GM12891 (cell line): Measurements from ENCODE around the gene REXO4.
"Not testable (repeated sequence)": the region's sequence is repeated elsewhere in the genome, so short reads cannot be mapped to it uniquely, and the experiment has no call there.

Experiments
- DNase-seq: peaks from one replicate; pipeline ENCODE4 v3.0.0; 2011; ENCODE audit warnings: low spot score; ENCODE audit not compliant: insufficient read length
- FAIRE-seq: peaks from 2 replicates; lab custom pipeline; 2011; peaks lifted over from hg19 to GRCh38; lab: Jason Lieb, UNC
- PAX5 ChIP-seq: IDR thresholded peaks from 2 replicates; pipeline ENCODE4 v1.6.1; 2011; ENCODE audit warnings: low read length, moderate library complexity, mild to moderate bottlenecking; ENCODE audit not compliant: insufficient read depth, severe bottlenecking
- POLR2A ChIP-seq: IDR thresholded peaks from 2 replicates; pipeline ENCODE4 v1.6.1; 2011; ENCODE audit warnings: low read depth, low read length, control low read depth
- POLR2AphosphoS5 ChIP-seq: IDR thresholded peaks from 2 replicates; pipeline ENCODE4 v1.6.1; 2011; ENCODE audit warnings: low read depth, low read length, control low read depth
- POU2F2 ChIP-seq: IDR thresholded peaks from 2 replicates; pipeline ENCODE4 v1.6.1; 2011; ENCODE audit warnings: low read depth, mild to moderate bottlenecking, control low read depth, low read length, moderate library complexity
- SPI1 ChIP-seq: IDR thresholded peaks from 2 replicates; pipeline ENCODE4 v1.6.1; 2011; ENCODE audit warnings: low read depth, low read length, control low read depth
- TAF1 ChIP-seq: IDR thresholded peaks from 2 replicates; pipeline ENCODE4 v1.6.1; 2011; ENCODE audit warnings: low read depth, low read length, control low read depth

REXO4 gene

GRCh38 chr9:133379153-133380086 lies 38.4 kb downstream of the REXO4 start:
- no peak for DNase-seq
- no peak for TF ChIP-seq TAF1
- TF ChIP-seq POU2F2: no peak
- TF ChIP-seq SPI1: no peak
- TF ChIP-seq POLR2AphosphoS5: no peak
- no peak for TF ChIP-seq PAX5
- TF ChIP-seq POLR2A: no peak
- no peak for FAIRE-seq

DNA sequence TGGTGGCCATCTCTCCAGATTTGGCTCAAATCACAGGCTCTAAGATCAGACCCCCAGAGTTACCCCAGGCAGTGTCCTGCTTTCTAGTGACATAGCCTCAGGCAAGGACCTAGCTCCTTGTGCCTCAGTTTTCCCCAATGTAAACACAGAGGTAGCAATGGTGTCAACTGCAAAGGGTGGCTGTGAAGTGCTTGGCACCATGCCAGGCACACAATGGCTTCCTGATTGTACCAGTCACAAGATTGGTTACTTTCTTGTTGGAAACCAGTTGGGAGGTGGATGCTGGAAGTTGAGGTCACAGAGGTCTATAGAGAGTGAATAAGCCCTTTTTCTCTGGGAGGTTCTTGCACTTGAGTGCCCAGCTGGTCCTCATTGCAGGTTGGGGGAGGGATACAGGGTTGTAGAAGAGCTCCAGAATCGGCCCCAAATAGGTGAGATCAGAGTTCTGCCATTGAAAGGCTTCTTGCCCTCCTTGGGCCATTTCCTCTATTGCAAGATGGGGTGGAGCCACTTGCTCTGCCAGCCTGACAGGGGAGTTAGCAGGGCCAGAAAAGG lies 39.3 kb downstream of the REXO4 start:
- no peak for DNase-seq
- TF ChIP-seq PAX5: no peak
- TF ChIP-seq POLR2AphosphoS5: no peak
- TF ChIP-seq POLR2A: no peak
- no peak for TF ChIP-seq TAF1
- TF ChIP-seq POU2F2: no peak
- no peak for TF ChIP-seq SPI1
- no peak for FAIRE-seq

GRCh38 chr9:133377721-133378216 lies 40.0 kb downstream of the REXO4 start:
- DNase-seq: no peak
- FAIRE-seq: no peak
- TF ChIP-seq POU2F2 (no peak), TAF1 (no peak)

DNA sequence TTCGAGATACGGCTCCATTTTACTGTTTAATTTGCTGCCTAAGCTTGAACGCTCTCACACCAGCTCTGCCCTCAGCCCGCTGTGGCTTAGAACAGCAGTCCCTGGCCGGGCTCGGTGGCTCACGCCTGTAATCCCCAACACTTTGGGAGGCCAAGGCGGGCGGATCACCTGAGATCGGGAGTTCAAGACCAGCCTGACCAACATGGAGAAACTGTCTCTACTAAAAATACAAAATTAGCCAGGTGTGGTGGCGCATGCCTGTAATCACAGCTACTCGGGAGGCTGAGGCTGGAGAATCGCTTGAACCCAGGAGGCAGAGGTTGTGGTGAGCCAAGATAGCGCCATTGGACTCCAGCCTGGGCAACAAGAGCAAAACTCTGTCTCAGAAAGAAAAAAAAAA lies 40.5 kb downstream of the REXO4 start:
- not testable (repeated sequence) for DNase-seq, FAIRE-seq

- peak; percentile 96 for FAIRE-seq
- TF ChIP-seq TAF1 (peak; percentile 80), POU2F2 (peak; percentile 46; the same call in 1 of the 2 replicates), SPI1 (0 out of 2 replicates have a peak, but pooled peaks have one; percentile 19), POLR2AphosphoS5 (peak; percentile 67), PAX5 (no peak), POLR2A (peak; percentile 79; the same call in 1 of the 2 replicates)
- peak; percentile 100 for DNase-seq
Observed at GRCh38 chr9:133375724-133376654, 41.8 kb downstream of the REXO4 start, which contains the start of the genes STKLD1 and SURF4. Gene STKLD1 (plus strand): TSS chr9:133376366. CDS start chr9:133376474, 108 bp downstream. Gene SURF4 (minus strand): TSS chr9:133376060. CDS start chr9:133375969, 91 bp downstream.

DNA sequence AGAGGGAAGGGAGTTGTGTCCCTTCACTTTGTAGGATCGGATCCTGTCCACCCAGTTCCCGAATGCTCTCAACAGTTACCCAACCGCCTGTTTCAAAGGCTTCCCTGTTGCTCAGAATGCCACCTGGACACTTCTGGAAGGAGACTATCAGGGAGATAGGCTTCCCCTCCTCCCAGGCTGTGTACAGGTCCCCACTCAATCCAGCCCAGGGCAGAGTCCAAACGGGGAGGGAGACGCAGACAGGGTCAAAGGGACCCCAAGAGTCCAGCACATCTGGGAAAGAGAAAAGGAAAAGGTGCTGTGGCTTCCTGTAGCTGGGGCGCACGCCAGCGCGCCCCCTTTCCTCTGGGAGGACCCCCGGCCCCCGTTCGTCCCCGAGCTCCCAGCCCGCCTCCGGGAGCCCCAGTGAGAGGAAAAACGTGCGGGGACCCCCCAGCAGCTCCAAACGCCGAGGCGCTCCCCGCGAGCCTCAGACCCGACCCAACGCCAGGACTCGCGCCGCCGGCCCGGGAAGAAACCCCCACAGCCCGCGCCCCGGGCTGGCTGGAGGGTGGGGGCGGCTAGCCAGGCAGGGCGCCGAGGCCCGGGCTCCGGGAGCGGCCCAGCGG lies 42.6 kb downstream of the REXO4 start:
- DNase-seq: peak; percentile 53
- no peak for FAIRE-seq
- no peak for TF ChIP-seq POLR2A
- TF ChIP-seq PAX5: no peak
- TF ChIP-seq POLR2AphosphoS5: no peak
- TF ChIP-seq POU2F2: no peak
- TF ChIP-seq TAF1: no peak
- TF ChIP-seq SPI1: no peak

GRCh38 chr9:133374612-133375115 lies 43.1 kb downstream of the REXO4 start:
- TF ChIP-seq POLR2A (no peak), SPI1 (no peak), POLR2AphosphoS5 (no peak), PAX5 (no peak), POU2F2 (no peak), TAF1 (no peak)
- no peak for FAIRE-seq

GRCh38 chr9:133372144-133372543 lies 45.7 kb downstream of the REXO4 start:
- FAIRE-seq (no peak), DNase-seq (no peak)
- TF ChIP-seq TAF1 (no peak), PAX5 (no peak), POLR2A (no peak), SPI1 (no peak), POLR2AphosphoS5 (no peak), POU2F2 (no peak)

More at GRCh38 chr9:133374612-133375115, 43.1 kb downstream of the REXO4 start:
- DNase-seq: no peak

GRCh38 chr9:133371261-133371711 lies 46.5 kb downstream of the REXO4 start:
- DNase-seq (no peak), FAIRE-seq (no peak)
- TF ChIP-seq POLR2AphosphoS5 (no peak), PAX5 (no peak), POU2F2 (no peak)
